HG02981 (cell line): ENCODE measurements around the gene SIL1.
"Not testable (repeated sequence)": the region's sequence is repeated elsewhere in the genome, so short reads cannot be mapped to it uniquely, and the experiment has no call there.

ENCODE experiments used
- ATAC-seq: cut with Tn5 transposase; IDR thresholded peaks from one replicate; pipeline ENCODE4 v1.9.1; 2021; ENCODE audit warnings: mild to moderate bottlenecking, moderate library complexity; ENCODE audit not compliant: unreplicated experiment

The SIL1 gene

GRCh38 chr5:139204196-139204595 is 6.0 kb upstream of the SIL1 start:
- no peak for ATAC-seq

- no peak for ATAC-seq
Measured at GRCh38 chr5:139199321-139199720, 1.2 kb upstream of the SIL1 start.

GRCh38 chr5:139196296-139196956 is 1.7 kb downstream of the SIL1 start:
- no peak for ATAC-seq

- no peak for ATAC-seq
Measured at GRCh38 chr5:139194486-139194885, 3.7 kb downstream of the SIL1 start.

GRCh38 chr5:139193928-139194327 is 4.2 kb downstream of the SIL1 start:
- ATAC-seq = no peak

- ATAC-seq = not testable (repeated sequence)
Measured at GRCh38 chr5:139192906-139193305, 5.3 kb downstream of the SIL1 start.

GRCh38 chr5:139191954-139192353 is 6.2 kb downstream of the SIL1 start:
- ATAC-seq = not testable (repeated sequence)

- no peak for ATAC-seq
Measured at GRCh38 chr5:139190125-139190524, 8.0 kb downstream of the SIL1 start.

GRCh38 chr5:139188558-139189270 is 9.5 kb downstream of the SIL1 start:
- ATAC-seq = no peak

GRCh38 chr5:139186752-139187326 is 11.3 kb downstream of the SIL1 start:
- no peak for ATAC-seq

GRCh38 chr5:139186261-139186660 is 11.9 kb downstream of the SIL1 start:
- no peak for ATAC-seq

GRCh38 chr5:139185589-139185988 is 12.6 kb downstream of the SIL1 start:
- ATAC-seq = no peak

- no peak for ATAC-seq
Measured at GRCh38 chr5:139183502-139183901, 14.7 kb downstream of the SIL1 start.

GRCh38 chr5:139182528-139183296 is 15.5 kb downstream of the SIL1 start:
- no peak for ATAC-seq

GRCh38 chr5:139181835-139182452 is 16.2 kb downstream of the SIL1 start:
- no peak for ATAC-seq

- ATAC-seq = no peak
Measured at GRCh38 chr5:139181322-139181730, 16.8 kb downstream of the SIL1 start.

GRCh38 chr5:139180850-139181249 is 17.3 kb downstream of the SIL1 start:
- no peak for ATAC-seq

- ATAC-seq = not testable (repeated sequence)
Measured at GRCh38 chr5:139179778-139180513, 18.2 kb downstream of the SIL1 start.

- ATAC-seq = no peak
Measured at GRCh38 chr5:139178935-139179334, 19.2 kb downstream of the SIL1 start.

- ATAC-seq = no peak
Measured at GRCh38 chr5:139178589-139178917, 19.6 kb downstream of the SIL1 start.
